Kidney (tissue), 14 donors: ENCODE results near the gene PAEP. TPM values are rescaled to one million over a fixed set of nuclear protein-coding genes. Genes with fewer than 3 reads are reported as not detected.

Experiments
- DNase-seq, 5 donors: peaks; one replicate each; pipeline ENCODE4 v3.0.0-alpha.2; 2013 to 2020
- FAIRE-seq: peaks from 2 replicates; lab custom pipeline; 2012; peaks lifted over from hg19 to GRCh38; lab: Jason Lieb, UNC
- H3K27ac ChIP-seq, 2 donors: one replicate each; pipeline ENCODE4 v1.7.0; 2013; ENCODE audit warnings: low read depth in 2 of 2, low read length in 2 of 2, inconsistent platforms in 1 of 2
- H3K27me3 ChIP-seq: one replicate; pipeline ENCODE4 v1.7.1; 2013; ENCODE audit warnings: low read length, inconsistent platforms; ENCODE audit not compliant: control insufficient read depth, insufficient read depth
- H3K36me3 ChIP-seq, 3 donors: one replicate each; pipeline versions ENCODE4 v1.7.0 to v1.7.1; 2013; ENCODE audit warnings: low read length in 3 of 3, control low read depth in 1 of 3, inconsistent platforms in 1 of 3; ENCODE audit not compliant: insufficient read depth in 3 of 3, control insufficient read depth in 2 of 3
- H3K4me1 ChIP-seq, 3 donors: one replicate each; pipeline versions ENCODE4 v1.7.0 to v1.7.1; 2013; ENCODE audit warnings: low read length in 3 of 3, inconsistent platforms in 1 of 3, low read depth in 1 of 3; ENCODE audit not compliant: control insufficient read depth in 2 of 3, insufficient read depth in 2 of 3
- H3K4me3 ChIP-seq, 3 donors: one replicate each; pipeline versions ENCODE4 v1.7.0 to v1.8.1; 2013; ENCODE audit warnings: low read length in 3 of 3, control low read depth in 1 of 3, inconsistent platforms in 1 of 3
- H3K9ac ChIP-seq, 3 donors: one replicate each; pipeline versions ENCODE4 v1.7.0 to v1.7.1; 2013; ENCODE audit warnings: low read length in 3 of 3, control low read depth in 1 of 3, inconsistent platforms in 1 of 3
- H3K9me3 ChIP-seq, 3 donors: one replicate each; pipeline versions ENCODE4 v1.7.0 to v1.7.1; 2013; ENCODE audit warnings: low read length in 3 of 3, control low read depth in 1 of 3, inconsistent platforms in 1 of 3; ENCODE audit not compliant: control insufficient read depth in 2 of 3, insufficient read depth in 1 of 3
- CTCF ChIP-seq: IDR thresholded peaks from 3 replicates; pipeline ENCODE4 v1.5.1; 2012; ENCODE audit warnings: mild to moderate bottlenecking, moderate library complexity, borderline replicate concordance; ENCODE audit not compliant: insufficient read depth; ENCODE audit errors: extremely low read depth
- intact Hi-C: fragments of 100-400 bp; cut with DNase I; formaldehyde crosslinking; loops from one replicate; pipeline ENCODE4 v1.11.1; 2022
- polyA plus RNA-seq: library from polyadenylated mRNA; stranded (reverse); fragments of 350-450 nt; fragmentation: Illumina TruSeq; extraction: RNeasy Lipid Tissue Mini Kit (QIAGEN cat#74804); gene quantifications from one replicate; pipeline ENCODE4 v1.2.3, GENCODE V29; 2014; ENCODE audit warnings: low read depth, low replicate concordance; ENCODE audit not compliant: insufficient read depth
- total RNA-seq: library from RNA; stranded (reverse); fragmentation: NEBNext Ultra II Directional; extraction: Animal tissue kit (Norgen Biotek cat#: 25700); gene quantifications from one replicate; pipeline ENCODE4 v1.2.1, GENCODE V29; 2021
- donor health status: control.
- donor health status: control.
- donor health status: control.
- donor health status: control.
- donor health status: control.
- donor health status: DM: yes; HTN: yes; CAD: no.
- donor health status: Normal renal cell carcinoma (clear cell type).

Gene PAEP
- total and polyA plus RNA-seq, 2 donors from 2014 or later = not detected

- no peaks in the 10 kb centered on the region for H3K4me1 ChIP-seq
- H3K36me3 ChIP-seq = no peaks in the 10 kb centered on the region
- H3K4me3 ChIP-seq = no peak overlapping the region
- FAIRE-seq (no peak), DNase-seq (no peak)
- TF ChIP-seq CTCF = no peak
- no peaks in the 10 kb centered on the region for H3K9me3 ChIP-seq
- no peaks in the 10 kb centered on the region for H3K27me3 ChIP-seq
- no peak overlapping the region for H3K9ac ChIP-seq
- intact Hi-C loops = no loop called here
- H3K27ac ChIP-seq = no peak overlapping the region
Measured at GRCh38 chr9:135574943-135575342, 13.4 kb downstream of the PAEP start.

DNA sequence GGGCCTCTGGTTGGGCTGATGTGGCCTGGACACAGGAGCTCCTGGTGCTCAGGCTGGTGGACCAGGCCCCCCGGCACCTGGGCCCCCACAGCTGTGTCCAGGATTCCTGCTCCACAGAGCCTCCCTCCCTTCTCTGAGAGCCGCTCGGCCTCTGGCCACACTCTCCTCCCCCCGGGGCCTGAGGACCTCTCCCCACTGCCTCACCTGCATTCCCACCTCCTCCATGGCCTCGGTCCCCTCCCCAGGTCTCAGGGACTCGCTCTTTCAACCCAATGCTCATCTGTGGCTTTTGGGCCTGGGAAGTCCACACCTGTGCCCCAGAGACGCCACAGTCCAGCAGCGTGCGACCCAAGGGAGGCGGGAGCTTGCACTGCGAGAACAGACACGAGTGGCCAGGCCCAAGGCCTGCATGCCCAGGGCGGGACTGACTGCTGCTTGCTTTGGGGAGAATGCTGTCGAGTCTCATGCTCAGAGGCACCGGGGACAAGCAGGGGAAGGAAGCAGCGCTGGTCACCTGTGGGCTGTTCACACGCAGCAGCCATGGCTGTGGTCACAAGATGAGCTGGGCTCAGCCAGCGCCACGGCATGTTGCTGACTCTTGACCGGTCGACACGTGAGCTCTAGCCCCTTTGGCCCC is 14.6 kb downstream of the PAEP start:
- no peak overlapping the region for H3K27ac ChIP-seq
- intact Hi-C loops = no loop called here
- TF ChIP-seq CTCF = no peak
- no peaks in the 10 kb centered on the region for H3K27me3 ChIP-seq
- FAIRE-seq (no peak), DNase-seq (no peak)
- no peaks in the 10 kb centered on the region for H3K4me1 ChIP-seq
- H3K9me3 ChIP-seq = no peaks in the 10 kb centered on the region
- H3K9ac ChIP-seq = no peak overlapping the region
- no peaks in the 10 kb centered on the region for H3K36me3 ChIP-seq
- no peak overlapping the region for H3K4me3 ChIP-seq

- intact Hi-C loops = no loop called here
- Histone ChIP-seq H3K27me3 (no peaks in the 10 kb centered on the region), H3K9ac (no peak overlapping the region), H3K4me1 (no peaks in the 10 kb centered on the region), H3K9me3 (no peaks in the 10 kb centered on the region), H3K4me3 (no peak overlapping the region), H3K27ac (no peak overlapping the region), H3K36me3 (no peaks in the 10 kb centered on the region)
- no peak for FAIRE-seq
- TF ChIP-seq CTCF = no peak
- no peak for DNase-seq
Measured at GRCh38 chr9:135577256-135577655, 15.7 kb downstream of the PAEP start.

- intact Hi-C loops = no loop called here
- Histone ChIP-seq H3K27me3 (no peaks in the 10 kb centered on the region), H3K9ac (no peak overlapping the region), H3K4me1 (no peaks in the 10 kb centered on the region), H3K4me3 (no peak overlapping the region), H3K27ac (no peak overlapping the region), H3K36me3 (no peaks in the 10 kb centered on the region), H3K9me3 (no peaks in the 10 kb centered on the region)
- DNase-seq = no peak
- FAIRE-seq = no peak
- no peak for TF ChIP-seq CTCF
Measured at GRCh38 chr9:135579356-135579755, 17.8 kb downstream of the PAEP start.
